GM18508 (cell line): Measurements from ENCODE around the gene SVOP.

ENCODE experiments used
- ATAC-seq: cut with Tn5 transposase; IDR thresholded peaks from one replicate; pipeline ENCODE4 v1.9.1; 2021; ENCODE audit warnings: moderate number of reproducible peaks; ENCODE audit not compliant: insufficient read depth, unreplicated experiment

Gene SVOP

DNA sequence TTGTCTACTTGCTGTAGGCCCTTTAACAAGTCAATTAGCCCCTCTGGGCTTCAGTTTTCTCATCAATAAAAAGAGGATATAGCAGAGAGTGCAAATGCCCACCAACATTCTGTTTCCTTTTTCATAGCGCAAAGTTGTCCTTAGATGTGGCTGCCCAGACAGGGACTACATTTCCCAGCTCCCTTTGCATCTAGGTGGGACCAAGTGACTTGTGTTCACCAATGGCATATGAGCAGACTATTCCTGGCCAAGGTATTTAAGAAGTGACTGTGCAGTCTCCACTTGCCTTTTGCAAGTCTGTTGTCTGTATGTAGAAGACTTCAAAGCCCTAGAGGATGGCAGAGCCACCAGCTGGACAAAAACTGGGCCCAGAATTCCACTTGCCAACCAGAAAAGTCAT lies 81.3 kb downstream of the SVOP start:
- ATAC-seq, result no peak

DNA sequence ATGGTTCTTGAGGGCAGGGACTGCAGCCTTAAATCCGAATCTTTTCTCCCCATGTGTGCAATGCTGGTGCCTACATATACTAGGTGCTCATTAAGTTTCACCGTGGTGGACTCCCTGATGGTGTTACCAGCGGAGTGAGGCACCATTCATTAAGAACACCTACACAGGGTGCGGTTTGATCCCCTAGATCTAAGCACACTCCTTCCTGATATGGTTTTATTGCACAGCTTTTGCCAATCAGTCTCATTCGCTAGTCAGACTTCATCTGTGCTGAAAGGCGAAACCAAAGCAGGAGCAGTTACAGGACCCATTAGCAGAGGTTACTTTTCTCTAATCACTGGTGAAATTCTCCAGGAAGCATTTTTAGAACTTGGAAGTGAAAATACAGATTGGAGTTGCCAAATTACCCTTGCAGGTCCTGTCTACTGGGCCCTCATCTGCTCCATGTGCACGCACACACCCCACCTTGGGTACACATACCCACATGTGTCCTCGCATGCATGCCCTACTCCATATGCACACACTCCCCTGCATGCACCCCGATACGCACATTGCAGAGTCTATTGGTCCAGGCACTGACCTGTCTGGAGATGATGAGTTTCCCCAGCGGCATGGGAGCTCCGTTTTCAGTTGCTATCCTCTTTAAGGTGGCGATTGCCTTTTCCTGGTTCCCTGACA lies 82.5 kb downstream of the SVOP start:
- ATAC-seq, result no peak

DNA sequence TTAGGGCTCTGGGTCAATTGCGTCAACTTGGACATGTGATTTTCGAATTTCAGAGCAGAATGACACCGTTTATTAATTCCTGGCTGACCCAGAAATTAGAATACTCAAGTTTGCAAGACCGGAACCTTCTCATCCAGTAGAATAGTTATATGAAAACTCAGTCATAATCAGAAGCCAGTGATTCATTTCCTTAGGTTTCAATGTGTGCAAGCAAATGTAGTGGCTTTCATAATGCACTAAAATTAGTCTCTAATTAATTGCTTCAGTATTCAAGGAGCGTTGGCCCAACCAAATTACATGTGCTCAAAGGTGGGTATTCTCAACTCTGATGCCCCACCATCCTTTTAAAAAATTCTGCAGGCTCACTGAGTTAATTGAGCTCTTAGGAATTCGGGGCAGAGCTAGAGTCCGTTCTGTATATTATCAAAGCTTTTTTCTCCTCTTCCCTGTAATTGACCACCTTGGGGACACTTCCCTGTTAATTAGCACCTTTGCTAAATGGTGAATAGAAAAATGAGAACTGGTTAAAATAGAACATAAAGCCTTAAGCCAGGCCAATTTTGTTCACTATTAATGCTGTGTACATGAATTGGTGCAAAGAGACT lies 85.6 kb downstream of the SVOP start:
- ATAC-seq, result no peak

DNA sequence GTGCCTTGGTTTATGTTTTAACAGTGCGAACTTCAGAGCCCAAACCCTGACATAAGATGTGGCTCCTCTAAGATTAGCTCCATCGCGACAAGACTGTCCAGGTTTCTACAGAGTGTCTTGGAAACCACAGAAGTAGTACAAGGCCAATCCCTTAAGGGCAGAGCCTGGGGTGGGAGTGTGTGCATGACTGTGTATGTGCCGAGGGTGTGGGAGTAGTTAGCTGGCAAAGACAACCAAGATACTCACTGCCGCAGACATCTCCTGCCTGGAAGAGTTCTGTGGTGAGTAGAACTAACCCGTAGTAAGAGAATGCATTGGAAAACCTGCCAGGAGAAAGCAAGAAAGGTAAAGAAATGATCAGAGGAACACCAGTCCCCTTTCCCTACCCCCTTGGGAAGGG lies 86.9 kb downstream of the SVOP start:
- no peak for ATAC-seq

DNA sequence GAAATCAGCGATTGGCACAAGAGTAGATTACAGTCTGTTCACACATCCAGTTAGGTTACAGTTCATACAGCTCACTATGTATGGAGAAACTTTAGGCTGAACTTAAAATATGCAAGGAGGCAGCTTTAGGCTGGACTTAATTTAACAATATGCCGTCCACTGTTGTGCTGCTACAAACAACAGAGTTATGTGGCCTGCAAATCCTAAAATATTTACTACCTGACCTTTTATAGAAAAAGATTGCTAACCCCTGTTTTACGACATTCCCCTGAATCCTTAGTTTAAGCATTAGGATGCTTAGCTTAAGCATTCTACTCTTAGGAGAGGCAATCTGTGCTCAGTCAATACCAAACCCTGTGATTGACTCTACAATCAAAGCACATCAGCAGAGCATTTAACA lies 90.1 kb downstream of the SVOP start:
- ATAC-seq, result no peak

DNA sequence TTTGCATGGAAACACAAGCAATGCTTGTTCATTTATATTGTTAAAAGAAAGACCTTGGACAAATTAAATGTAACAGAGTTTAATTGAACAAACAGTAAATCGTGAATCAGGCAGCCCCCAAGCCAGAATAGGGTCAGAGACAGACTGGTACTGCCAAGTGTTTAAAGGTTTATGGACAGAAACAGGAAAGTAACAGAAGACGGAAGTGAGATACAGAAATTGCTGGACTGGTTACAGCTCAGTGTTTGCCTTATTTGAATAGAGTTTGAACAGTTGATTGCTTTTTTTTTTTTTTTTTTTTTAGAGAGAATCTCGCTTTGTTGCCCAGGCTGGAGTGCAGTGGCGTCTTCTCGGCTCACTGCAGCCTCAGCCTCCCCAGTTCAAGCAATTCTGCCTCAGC lies 90.7 kb downstream of the SVOP start:
- no peak for ATAC-seq

DNA sequence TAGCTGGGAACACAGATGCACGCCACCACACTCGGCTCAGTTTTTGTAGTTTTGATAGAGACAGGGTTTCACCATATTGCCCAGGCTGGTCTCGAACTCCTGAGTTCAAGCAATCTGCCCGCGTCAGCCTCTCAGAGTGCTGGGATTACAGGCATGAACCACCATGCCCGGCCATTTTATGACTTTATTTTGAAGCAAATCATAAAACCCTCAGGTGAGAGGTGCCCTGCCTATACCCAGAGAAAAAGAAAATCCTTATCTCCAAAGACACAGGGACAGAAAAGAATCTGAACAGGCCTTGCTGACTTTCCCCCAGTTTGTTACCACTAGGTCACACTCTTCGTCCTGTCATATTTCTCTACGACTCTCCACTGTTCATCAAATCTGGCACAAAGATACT lies 92.2 kb downstream of the SVOP start:
- no peak for ATAC-seq

DNA sequence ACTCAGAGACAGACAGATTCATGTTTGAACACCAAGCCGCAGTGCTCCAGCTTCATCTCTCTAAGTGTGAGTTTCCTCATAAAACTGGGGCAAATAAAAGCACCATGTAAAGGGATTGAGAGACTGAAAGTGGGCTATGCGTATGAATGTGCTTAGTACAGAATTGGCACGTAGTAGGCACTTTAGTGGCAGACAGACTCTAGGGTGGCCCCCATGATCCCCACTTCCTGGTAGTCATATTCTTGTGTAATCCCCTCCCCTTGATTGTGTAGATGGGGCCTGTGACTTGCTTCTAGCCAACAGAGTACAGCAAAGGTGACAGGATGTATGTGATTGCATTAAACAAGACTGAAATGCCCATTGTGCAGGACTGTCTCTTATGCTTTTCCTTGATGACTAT lies 98.0 kb downstream of the SVOP start:
- ATAC-seq, result no peak

DNA sequence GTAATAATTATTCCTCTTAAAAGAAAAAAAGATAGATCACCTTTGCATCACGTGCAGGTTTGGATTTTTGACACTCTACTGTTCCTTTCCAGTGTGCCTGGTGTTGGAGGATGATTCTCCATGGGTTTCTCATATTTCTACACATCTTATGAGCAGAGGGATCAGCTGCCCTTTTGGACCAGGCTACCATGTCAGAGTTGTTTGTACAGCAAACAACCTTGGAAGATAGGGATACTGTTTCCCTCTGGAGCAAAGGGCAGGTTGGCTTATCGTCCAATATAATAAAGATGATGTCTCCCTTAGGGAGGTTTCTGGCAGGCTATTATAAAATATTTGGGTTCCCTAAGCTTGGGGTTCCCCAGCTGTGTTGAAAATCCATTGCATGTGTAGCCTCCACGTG lies 98.9 kb downstream of the SVOP start:
- ATAC-seq, result no peak

DNA sequence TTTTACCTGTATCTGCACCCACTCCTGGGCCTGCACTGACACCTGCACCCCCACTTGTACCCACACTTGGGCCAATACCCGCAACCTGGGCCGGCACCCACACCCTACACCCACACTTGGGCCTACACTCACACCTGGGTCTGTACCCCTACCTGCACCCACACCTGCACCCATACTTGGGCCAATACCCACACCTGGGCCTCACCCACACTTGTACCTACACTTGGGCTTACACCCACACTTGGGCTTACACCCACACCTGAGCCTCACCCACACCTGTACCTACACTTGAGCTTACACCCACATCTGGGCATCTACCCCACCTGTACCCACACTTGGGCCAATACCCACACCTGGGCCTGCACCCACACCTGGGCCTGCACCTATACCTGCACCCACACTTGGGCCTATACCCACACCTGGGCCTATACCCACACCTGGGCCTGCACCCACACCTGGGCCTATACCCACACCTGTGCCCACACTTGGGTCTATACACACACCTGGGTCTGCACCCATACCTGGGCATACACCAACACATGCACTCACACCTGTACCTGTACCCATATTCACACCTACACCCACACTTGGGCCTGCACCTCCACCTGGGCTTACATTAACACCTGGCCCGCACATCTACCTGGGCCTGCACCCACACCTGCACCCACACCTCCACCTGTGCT lies 101.8 kb downstream of the SVOP start:
- no peak for ATAC-seq

DNA sequence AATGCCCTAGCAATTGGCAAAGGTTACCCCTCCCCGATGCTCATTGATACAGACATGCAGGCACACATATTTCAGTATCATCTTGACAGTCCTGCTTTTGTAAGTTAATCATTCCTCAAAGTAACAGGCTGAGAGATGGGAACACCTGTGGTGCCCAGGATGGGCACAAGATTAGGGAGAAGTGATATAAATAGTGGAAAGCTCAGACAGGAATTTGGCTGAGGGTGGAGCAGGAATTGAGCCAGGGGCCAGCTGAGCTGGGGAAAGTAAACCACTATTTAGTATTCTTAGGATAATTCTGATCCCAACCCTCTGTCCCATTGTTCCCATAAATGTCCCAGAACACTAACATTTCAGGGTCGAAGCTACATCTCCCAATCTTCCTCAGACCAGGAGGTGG lies 102.7 kb downstream of the SVOP start:
- no peak for ATAC-seq

DNA sequence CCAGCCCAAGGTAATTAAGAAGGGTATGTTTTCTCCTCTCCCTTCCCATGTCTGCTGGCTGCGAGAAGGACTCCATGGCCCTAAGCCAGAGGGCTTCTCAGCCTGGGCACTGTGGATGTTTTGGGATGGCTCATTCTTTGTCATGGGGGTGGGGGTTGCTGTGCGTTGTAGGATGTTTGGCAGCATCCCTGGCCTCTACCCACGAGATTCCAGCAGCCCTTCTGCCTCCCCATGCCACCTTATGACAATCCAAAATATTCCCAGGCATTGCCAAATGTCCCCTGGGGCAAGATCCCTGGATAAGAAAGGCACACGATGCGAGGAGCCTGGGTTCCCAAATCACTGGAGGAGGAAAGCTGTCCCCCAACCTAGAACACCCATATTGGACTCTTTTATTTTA lies 104.5 kb downstream of the SVOP start:
- no peak for ATAC-seq

DNA sequence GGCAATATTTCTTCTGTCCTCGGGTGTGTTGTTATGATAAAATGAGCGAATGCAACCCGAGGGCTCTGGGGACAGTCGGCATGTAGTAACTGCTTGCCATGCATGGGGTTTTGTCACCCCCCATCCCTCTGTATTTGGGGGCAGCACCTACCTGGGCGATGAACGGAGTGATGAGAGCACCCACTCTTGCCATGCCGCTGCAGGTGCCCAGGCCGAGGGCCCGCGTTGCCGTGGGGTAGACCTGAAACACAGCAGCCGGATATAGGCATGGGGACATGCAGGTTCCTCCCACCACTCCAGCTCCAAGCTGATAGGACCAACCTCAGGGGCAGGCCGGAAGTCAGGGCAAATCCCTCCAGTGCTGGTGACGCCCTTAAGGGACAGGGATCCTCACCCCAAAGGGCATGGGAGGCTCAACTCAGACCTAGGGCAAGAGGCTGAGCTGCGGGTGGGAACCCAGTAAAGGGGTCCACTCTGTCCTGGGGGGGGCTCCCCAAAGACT lies 105.2 kb downstream of the SVOP start:
- ATAC-seq, result no peak

DNA sequence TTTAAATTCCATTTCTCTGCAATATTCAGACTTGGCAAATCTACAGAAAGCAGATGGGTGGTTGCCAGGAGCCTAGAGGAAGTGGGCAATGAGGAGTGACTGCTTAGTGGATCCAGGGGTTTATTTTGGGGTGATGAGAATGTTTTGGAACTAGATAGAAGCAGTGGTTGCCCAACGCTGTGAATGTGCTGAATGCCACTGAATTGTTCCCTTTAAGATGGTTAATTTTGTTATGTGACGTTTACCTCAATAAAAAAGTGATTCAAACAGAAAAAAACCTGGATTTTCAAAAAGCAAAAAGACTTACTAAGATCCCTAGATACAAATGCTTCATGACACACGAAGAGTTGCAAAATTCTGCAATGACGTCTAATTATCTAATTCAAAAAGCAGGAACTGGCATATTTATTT lies 106.7 kb downstream of the SVOP start:
- ATAC-seq, result no peak

DNA sequence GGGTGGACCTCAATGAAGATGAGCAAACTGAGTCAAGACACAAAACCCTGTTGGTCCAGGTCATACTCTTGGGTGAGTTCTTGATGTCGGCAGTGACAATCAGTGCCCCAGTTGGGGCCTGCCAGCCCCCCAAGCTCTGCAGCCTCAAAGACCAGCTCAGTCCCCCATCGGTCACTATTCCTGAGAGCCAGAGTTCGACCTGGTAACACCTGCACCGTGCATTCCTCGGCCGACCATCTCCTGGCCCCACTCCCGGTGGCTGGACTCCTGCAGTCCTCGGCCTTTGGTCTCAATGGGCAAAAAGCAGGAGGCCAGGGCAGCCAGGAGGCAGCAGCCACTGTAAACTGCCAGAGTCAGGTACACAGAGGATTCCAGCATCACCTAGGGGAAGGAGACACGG lies 108.5 kb downstream of the SVOP start:
- ATAC-seq, result no peak

DNA sequence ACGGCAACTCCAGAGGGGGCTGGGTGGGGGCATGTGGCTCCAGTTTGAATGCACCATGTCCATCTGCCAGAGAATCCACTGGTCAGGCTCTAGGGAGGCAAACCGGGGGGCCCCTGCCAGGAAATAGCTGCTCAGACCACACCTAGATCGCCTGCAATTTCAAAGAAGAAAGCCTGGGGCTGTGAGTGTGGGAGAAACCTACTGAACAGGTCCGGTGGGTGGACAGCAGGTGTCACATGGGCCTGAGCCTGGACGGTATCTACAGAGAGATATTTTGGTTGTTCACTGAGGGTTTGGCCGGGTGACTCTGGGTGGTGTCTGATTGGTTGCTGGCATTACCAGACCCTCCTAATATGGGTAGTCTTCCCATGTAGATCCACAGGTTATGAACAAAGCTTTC lies 109.0 kb downstream of the SVOP start:
- no peak for ATAC-seq

DNA sequence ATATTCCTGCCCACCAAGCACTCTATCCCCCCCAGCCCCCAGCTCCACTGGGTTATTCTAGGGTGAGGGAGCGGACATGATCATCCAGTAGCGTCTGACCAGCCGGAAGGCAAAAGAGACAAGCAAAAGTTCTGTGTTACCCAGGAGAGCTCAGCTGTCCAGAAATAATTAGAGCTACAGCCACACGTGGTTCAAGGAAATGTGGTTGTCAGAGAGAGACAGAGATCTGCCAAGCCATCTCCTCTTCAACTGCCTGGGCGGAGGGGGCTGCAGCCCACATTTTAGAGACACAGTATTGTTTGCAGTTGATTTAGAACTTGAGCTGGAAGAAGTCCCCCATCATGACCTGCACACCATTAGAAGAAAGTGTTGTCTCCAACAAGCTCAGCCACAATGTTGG lies 110.5 kb downstream of the SVOP start:
- no peak for ATAC-seq

DNA sequence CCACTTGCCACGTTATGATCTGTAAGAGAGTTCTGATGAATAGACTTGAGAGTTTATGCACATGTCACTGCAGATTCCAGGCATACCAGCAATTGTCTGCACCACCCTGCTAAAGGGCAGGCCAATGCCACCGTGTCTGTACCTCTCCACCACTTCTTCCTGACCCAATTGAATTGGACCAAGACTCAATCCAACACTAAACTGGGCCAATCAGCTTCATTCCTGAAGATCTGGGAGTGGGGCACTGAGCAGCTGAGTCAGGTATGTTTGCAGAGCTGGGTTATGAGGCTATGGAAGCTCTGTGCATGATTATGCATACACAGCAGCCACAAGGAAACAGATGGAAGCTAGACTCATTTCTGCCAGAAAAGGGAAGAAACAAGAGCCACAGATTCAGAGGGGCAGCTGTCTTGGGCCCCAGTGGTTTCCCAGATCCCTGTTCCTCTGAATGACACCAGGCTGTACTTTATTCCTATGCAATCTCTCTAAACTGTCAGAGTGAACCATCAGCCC lies 113.0 kb downstream of the SVOP start:
- ATAC-seq, result no peak

DNA sequence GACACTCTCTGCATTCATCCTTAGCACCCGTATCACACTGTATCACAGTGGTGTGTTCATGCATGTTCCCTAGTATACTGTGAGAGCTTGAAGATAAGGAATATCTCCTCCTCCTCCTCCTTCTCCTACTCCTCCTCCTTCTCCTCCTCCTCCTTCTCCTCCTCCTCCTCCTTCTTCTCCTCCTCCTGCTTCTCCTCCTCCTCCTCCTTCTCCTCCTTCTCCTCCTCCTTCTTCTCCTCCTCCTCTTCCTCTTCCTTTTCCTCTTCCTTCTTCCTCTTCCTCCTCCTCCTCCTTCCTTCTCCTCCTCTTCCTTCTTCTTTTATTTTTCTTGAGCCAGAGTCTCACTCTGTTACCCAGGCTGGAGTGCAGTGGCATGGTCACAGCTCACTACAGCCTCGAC lies 113.9 kb downstream of the SVOP start:
- no peak for ATAC-seq

DNA sequence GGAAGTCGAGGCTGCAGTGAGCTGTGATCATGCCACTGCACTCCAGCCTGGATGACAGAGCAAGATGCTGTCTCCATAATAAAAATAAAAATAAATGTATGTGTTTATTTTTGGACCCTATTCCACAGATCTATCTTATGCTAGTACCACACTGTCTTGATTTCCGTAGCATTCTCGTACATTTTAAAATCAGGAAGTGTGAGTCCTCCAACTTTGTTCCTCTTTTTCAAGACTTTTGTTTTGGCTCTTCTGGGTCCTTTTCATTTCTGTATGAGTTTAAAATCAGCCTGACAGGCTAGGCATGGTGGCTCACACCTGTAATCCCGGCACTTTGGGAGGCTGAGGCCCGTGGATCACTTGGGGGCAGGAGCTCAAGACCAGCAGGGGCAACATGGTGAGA lies 115.1 kb downstream of the SVOP start:
- no peak for ATAC-seq

DNA sequence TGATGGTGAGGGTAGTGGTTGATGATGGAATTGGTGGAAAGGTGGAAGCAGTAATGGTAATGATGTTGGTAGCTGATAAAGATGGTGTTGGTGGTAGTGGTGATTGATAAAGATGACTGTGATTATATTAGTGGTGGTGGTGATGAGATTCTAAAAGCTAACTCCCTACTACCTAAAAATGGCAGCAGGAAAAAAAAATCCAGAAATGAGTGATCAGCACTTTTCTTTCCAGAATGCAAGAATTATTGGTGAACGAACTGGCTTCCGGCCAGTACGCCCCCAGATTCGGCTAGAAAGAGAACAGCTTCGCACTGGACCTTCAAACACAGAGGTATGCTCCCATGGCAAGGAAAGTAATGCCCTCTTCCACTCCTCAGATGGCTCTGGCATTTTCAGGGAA lies 121.7 kb downstream of the SVOP start:
- ATAC-seq, result no peak

DNA sequence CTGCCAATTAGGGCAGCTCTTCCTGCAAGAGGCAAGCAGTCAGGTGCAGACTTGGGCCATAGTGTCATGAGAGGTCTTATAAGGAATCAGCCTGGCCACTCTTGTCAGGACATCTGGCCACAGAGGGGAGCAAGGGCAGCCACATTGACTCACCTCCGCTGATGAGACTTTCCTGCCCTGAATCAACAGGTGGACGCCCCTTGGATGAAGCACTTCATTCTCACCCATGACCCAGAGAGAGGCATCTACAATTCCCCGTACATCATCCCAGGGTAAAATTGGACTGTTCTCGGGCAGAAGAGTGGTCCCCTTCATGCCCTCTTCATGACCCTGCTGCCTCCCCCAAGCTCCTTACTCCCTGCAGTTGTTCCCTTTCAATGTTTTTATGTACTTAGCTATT lies 124.1 kb downstream of the SVOP start:
- ATAC-seq, result no peak
